Thymus (tissue), 14 donors: ENCODE results near the gene RIN2. TPM values are rescaled to one million over a fixed set of nuclear protein-coding genes. Genes with fewer than 3 reads are reported as not detected.

Experiments
- DNase-seq, 9 donors: peaks; one replicate each; pipeline ENCODE4 v3.0.0-alpha.2; 2013; ENCODE audit warnings: low spot score in 9 of 9, low read depth in 6 of 9, missing footprints in 1 of 9
- H3K27ac ChIP-seq, 2 donors: one replicate each; pipeline ENCODE4 v1.5.1; 2013; ENCODE audit warnings: control low read depth in 1 of 2, low read depth in 1 of 2, low read length in 1 of 2, mild to moderate bottlenecking in 1 of 2, moderate library complexity in 1 of 2
- H3K27me3 ChIP-seq, 2 donors: one replicate each; pipeline ENCODE4 v1.5.1; 2013; ENCODE audit warnings: low read length in 1 of 2; ENCODE audit not compliant: control insufficient read depth in 2 of 2, insufficient read depth in 1 of 2
- H3K36me3 ChIP-seq, 2 donors: one replicate each; pipeline ENCODE4 v1.5.1; 2013; ENCODE audit warnings: low read length in 1 of 2, mild to moderate bottlenecking in 1 of 2, moderate library complexity in 1 of 2; ENCODE audit not compliant: control insufficient read depth in 2 of 2, insufficient read depth in 2 of 2
- H3K4me1 ChIP-seq, 2 donors: one replicate each; pipeline ENCODE4 v1.5.1; 2013; ENCODE audit warnings: low read length in 2 of 2; ENCODE audit not compliant: control insufficient read depth in 2 of 2, insufficient read depth in 2 of 2
- H3K4me3 ChIP-seq, 2 donors: one replicate each; pipeline ENCODE4 v1.5.1; 2013; ENCODE audit warnings: low read length in 2 of 2, control low read depth in 1 of 2, mild to moderate bottlenecking in 1 of 2
- H3K9me3 ChIP-seq, 2 donors: one replicate each; pipeline ENCODE4 v1.5.1; 2013; ENCODE audit warnings: low read length in 1 of 2, mild to moderate bottlenecking in 1 of 2; ENCODE audit not compliant: control insufficient read depth in 2 of 2, insufficient read depth in 1 of 2
- WGBS: extraction: QIAGEN DNeasy Blood & Tissue Kit; methylation state at CpG from one replicate; pipeline ENCODE4 v1.1.7; 2013; 5-methylcytosine and 5-hydroxymethylcytosine counted together
- long read RNA-seq, 10 donors: transcript quantifications; one replicate each; lab custom pipeline, GENCODE V29; 2026
- polyA plus RNA-seq: library from polyadenylated mRNA; stranded (reverse); fragments of 200-250 nt; gene quantifications from one replicate; pipeline ENCODE4 v1.2.3, GENCODE V29; 2013
- total RNA-seq: library from RNA; stranded (reverse); fragments of 120-200 nt; gene quantifications from one replicate; pipeline ENCODE4 v1.2.4, GENCODE V29; 2013
- donor health status: healthy.

Gene RIN2, protein sequence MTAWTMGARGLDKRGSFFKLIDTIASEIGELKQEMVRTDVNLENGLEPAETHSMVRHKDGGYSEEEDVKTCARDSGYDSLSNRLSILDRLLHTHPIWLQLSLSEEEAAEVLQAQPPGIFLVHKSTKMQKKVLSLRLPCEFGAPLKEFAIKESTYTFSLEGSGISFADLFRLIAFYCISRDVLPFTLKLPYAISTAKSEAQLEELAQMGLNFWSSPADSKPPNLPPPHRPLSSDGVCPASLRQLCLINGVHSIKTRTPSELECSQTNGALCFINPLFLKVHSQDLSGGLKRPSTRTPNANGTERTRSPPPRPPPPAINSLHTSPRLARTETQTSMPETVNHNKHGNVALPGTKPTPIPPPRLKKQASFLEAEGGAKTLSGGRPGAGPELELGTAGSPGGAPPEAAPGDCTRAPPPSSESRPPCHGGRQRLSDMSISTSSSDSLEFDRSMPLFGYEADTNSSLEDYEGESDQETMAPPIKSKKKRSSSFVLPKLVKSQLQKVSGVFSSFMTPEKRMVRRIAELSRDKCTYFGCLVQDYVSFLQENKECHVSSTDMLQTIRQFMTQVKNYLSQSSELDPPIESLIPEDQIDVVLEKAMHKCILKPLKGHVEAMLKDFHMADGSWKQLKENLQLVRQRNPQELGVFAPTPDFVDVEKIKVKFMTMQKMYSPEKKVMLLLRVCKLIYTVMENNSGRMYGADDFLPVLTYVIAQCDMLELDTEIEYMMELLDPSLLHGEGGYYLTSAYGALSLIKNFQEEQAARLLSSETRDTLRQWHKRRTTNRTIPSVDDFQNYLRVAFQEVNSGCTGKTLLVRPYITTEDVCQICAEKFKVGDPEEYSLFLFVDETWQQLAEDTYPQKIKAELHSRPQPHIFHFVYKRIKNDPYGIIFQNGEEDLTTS
- total RNA-seq (5.2 TPM), polyA plus RNA-seq (9.2 TPM)
- long read RNA-seq, donor 1, result 0 reads
- long read RNA-seq, donor 2, result 0 reads
- long read RNA-seq, donor 3, result 0 reads
- long read RNA-seq, donor 4, result 0 reads
- long read RNA-seq, donor 5, result 0 reads
- long read RNA-seq, donor 6, result 0 reads
- long read RNA-seq, donor 7, full-length matches to known transcripts, result 2 of 2 reads
- long read RNA-seq, donor 7, partial matches to known transcripts, result 0 of 2 reads
- long read RNA-seq, donor 7, other reads (novel, unspliced or antisense), result 0 of 2 reads
- long read RNA-seq, donor 8, result 0 reads
- long read RNA-seq, donor 9, result 0 reads
- long read RNA-seq, donor 10, result 0 reads

DNA sequence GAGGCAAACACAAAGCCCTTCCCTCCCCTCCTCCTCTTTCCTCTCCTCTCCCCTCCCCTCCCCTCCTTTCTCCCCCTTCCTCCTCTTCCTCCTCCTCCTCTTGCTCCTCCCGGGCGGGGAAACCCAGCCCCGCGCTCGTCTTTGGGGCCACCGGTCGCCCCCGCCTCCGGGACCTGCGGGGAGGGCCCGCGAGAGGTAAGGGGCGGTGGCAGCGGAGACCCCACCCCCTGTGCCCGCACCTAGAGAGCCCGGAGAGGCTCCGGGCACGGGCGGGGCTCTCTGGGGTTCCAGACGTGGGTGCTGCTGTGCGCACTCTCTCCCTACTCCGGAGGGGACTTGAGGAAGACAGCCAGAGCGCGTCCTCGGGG is at the start of gene RIN2:
RIN2 (plus strand) TSS at position 126 of the 368 bp plus-strand sequence. CDS start 131,344 bp downstream, outside the sequence.
- Histone ChIP-seq H3K9me3 (no peaks in the 10 kb centered on the region), H3K27me3 (peaks cover 27 to 38% of the 10 kb centered on the region in 2 donors), H3K27ac (peak within 1 kb of the TSS; percentile 75 to 84), H3K4me3 (peak within 1 kb of the TSS; percentile 45 to 52), H3K4me1 (peaks cover 0 to 4% of the 10 kb centered on the region in 2 donors), H3K36me3 (no peaks in the 10 kb centered on the region)
- under 1% methylated on average over 25 of the region's 25 CpGs for WGBS
- DNase-seq, result no peak

DNA sequence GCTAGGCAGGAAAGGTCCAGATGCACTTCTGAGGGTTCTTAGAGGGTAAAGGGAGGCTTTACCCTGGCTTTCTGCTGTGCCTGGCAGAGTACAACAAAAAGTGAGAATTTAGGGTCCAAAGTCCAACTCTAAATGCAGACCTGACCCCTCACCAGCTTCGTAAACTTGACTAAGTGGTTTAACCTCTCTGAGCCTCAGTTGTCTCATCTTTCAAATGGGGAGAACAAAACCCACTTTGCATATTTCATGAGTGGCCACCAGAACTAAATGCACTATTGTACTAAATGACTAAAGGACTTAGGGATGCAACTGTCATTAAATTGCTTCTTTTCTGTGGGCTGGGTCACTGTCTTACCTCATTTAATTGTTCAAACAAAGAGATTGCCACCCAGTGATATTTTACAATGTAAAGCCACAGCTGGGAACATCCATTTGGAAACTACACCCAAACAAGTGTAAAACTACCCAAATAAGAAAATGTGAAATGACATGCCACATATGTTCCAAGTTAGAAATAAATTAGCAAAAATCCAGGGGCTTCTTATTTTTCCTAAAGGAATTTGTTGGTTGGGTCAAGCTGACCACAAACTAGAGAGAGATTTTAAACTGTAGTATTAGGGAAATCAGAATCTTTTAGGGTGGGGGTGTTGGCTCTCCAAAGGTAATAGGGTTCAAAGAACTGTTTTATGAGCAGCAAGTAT is 48.3 kb upstream of the RIN2 start:
- no peak for DNase-seq
- Histone ChIP-seq H3K36me3 (no peaks in the 10 kb centered on the region), H3K4me1 (no peaks in the 10 kb centered on the region), H3K27ac (no peak overlapping the region), H3K4me3 (no peak overlapping the region), H3K9me3 (peaks cover 0 to 2% of the 10 kb centered on the region in 2 donors), H3K27me3 (no peaks in the 10 kb centered on the region)
- 94% methylated on average over 1 of the region's 1 CpG for WGBS

DNA sequence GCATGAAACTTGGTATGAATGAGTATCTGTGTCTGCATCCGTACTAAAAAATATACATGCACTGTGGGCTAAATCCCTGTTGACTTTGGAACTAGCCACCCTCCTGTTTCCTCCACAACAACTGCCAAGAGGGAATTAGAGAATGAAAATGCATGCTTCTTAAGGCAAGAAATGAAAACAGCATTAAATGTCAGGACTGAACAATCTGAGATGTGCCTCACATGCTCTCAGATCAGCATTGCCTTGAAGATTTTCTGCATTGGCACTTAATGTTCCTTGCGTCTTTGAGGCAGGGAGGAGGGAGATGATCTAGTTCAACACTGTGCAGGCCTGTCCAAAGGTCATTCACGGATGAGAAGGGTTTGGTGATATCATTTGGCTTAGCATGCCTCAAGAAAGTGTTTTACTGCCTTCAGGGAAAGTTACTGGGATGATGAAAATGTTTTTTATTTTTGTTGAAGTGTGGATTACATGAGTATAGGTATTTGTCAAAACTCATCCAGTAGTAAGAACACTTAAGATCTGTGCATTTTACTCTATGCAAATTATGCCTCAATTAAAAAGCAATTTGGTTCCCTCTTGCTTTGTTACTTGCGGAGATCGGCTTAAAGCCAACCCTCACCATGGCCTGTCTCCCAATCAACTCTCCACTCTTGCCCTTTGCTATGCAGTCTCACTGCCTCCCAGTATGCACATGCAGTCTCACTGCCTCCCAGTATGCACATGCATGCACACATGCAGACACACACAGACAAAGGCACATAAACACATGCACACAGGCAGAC is 47.5 kb upstream of the RIN2 start:
- Histone ChIP-seq H3K4me1 (no peaks in the 10 kb centered on the region), H3K27ac (no peak overlapping the region)

DNA sequence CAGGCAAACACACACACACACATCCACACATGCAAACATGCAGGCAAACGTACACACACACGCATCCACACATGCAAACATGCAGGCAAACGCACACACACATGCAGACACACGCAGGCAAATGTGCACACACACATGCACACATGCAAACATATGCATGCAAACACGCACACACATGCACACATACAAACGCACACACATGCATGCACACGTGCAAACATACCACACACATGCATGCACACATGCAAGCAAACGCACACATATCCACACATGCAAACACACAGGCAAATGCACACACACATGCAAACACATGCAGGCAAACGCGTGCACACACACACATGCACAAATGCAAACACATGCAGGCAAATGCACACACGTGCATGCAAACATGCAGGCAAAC is 46.9 kb upstream of the RIN2 start:
- WGBS, result 92% methylated on average over 11 of the region's 11 CpGs
- Histone ChIP-seq H3K27me3 (no peaks in the 10 kb centered on the region), H3K9me3 (peaks cover 0 to 2% of the 10 kb centered on the region in 2 donors), H3K4me1 (no peaks in the 10 kb centered on the region), H3K4me3 (no peak overlapping the region), H3K36me3 (no peaks in the 10 kb centered on the region), H3K27ac (no peak overlapping the region)
- DNase-seq, result no peak

More for the DNA sequence above, 47.5 kb upstream of the RIN2 start:
- Histone ChIP-seq H3K9me3 (peaks cover 0 to 2% of the 10 kb centered on the region in 2 donors), H3K4me3 (no peak overlapping the region), H3K36me3 (no peaks in the 10 kb centered on the region), H3K27me3 (no peaks in the 10 kb centered on the region)
- DNase-seq, result peak in 1 of 9 donors; percentile 3
- WGBS, result 90% methylated on average over 5 of the region's 5 CpGs

DNA sequence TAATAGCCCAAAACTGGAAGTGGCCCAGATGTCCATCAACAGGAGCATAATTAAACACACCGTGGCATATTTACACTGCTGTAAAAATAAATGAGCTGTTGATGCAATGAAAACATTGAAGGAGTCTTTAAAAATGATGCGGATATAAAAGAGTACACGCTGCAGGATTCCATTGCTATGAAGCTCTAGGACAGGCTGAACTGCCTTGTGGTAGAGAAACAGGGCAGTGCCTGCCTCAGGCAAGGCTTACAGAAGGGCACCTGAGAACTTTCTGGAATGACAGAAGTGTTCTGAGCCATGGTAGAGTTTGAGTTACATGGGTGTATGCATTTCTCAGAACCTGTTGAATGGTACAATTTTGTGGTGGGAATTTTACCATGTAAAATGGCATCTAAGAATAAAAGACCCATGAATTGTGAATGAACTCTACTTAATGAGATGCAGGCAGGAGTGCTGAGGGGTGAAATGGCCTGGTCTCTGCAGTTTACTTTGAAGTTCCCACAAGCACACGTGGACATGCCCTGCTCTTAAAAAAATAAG is 45.3 kb upstream of the RIN2 start:
- H3K27me3 ChIP-seq, result no peaks in the 10 kb centered on the region
- H3K36me3 ChIP-seq, result no peaks in the 10 kb centered on the region
- peaks cover 0 to 2% of the 10 kb centered on the region in 2 donors for H3K9me3 ChIP-seq
- no peak overlapping the region for H3K27ac ChIP-seq
- no peak for DNase-seq
- H3K4me1 ChIP-seq, result no peaks in the 10 kb centered on the region
- 89% methylated on average over 4 of the region's 4 CpGs for WGBS
- no peak overlapping the region for H3K4me3 ChIP-seq

DNA sequence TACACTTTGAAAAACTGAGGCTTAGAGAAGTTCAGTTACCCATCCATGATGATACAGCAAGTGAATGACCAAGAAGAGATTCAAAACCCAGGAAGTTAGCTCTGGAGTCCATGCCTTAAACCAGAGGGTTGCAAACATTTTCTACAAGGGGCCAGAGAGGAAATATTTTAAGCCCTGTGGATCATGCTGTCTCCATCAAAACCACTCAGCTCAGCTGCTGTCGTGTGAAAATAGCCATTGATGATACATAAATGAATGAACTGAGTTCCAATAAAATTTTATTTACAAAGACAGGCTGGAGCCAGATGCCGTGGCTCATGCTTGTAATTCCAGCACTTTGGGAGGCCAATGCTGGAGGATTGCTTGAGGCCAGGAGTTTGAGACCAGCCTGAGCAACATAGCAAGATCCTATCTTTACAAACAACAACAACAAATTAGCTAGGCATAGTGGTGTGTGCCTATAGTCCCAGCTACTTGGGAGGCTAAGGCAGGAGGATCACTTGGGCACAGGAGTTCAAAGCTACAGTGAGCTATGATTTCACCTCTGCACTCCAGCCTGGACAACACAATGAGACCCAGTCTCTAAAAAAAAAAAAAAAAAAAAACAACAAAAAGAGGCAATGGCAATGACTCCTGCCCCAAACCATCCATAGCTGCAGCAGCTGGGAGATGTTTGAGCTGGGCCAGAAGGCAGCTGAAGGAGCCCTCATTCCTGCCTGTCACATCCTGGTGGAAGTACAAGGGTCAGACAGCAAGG is 44.1 kb upstream of the RIN2 start:
- H3K27ac ChIP-seq, result no peak overlapping the region
- H3K9me3 ChIP-seq, result peaks cover 0 to 2% of the 10 kb centered on the region in 2 donors
- no peak overlapping the region for H3K4me3 ChIP-seq
- H3K4me1 ChIP-seq, result no peaks in the 10 kb centered on the region
- H3K36me3 ChIP-seq, result no peaks in the 10 kb centered on the region
- WGBS, result 95% methylated on average over 2 of the region's 2 CpGs
- H3K27me3 ChIP-seq, result no peaks in the 10 kb centered on the region
- no peak for DNase-seq

DNA sequence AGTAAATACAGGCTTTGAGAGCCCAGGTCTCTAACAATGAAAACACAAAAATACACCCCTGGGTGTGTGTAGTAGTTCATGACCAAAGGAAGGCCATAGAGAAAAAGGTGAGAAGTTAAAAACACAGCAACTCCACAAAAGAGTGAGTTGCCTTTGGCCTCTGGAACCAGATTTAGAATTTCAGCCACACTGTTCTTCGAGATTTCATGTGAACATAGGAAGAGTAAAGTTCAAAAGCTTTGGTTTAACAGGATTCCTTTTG is 43.5 kb upstream of the RIN2 start:
- H3K27ac ChIP-seq, result no peak overlapping the region
- H3K36me3 ChIP-seq, result no peaks in the 10 kb centered on the region
- H3K9me3 ChIP-seq, result peaks cover 0 to 2% of the 10 kb centered on the region in 2 donors
- no peaks in the 10 kb centered on the region for H3K27me3 ChIP-seq
- DNase-seq, result no peak
- WGBS, result 97% methylated on average over 1 of the region's 1 CpG
- H3K4me3 ChIP-seq, result no peak overlapping the region
- no peaks in the 10 kb centered on the region for H3K4me1 ChIP-seq
